Suprapubic skin (tissue), 4 donors: ENCODE data around the gene SAA4. TPM values are rescaled to one million over a fixed set of nuclear protein-coding genes. Genes with fewer than 3 reads are reported as not detected.

Source experiments
- DNase-seq, 2 donors: peaks; one replicate each; pipeline ENCODE4 v3.0.0-alpha.2; 2019; ENCODE audit warnings: low spot score in 2 of 2
- H3K27ac ChIP-seq: fragments of 200-600 bp; sonication (generic); one replicate; pipeline ENCODE4 v1.5.1; 2019
- H3K27me3 ChIP-seq: fragments of 200-600 bp; sonication (generic); one replicate; pipeline ENCODE4 v1.5.1; 2019
- H3K36me3 ChIP-seq: fragments of 200-600 bp; sonication (generic); one replicate; pipeline ENCODE4 v1.5.1; 2019
- H3K4me1 ChIP-seq: fragments of 200-600 bp; sonication (generic); one replicate; pipeline ENCODE4 v1.5.1; 2019
- H3K4me3 ChIP-seq: fragments of 200-600 bp; sonication (generic); one replicate; pipeline ENCODE4 v1.5.1; 2019; ENCODE audit warnings: mild to moderate bottlenecking
- H3K9me3 ChIP-seq: fragments of 200-600 bp; sonication (generic); one replicate; pipeline ENCODE4 v1.5.1; 2019
- EP300 ChIP-seq: sonication (generic); formaldehyde crosslinking; IDR thresholded peaks from one replicate; pipeline ENCODE4 v1.6.1; 2017; ENCODE audit warnings: antibody characterized with exemption
- POLR2A ChIP-seq, 2 donors: fragments of 450-650 bp; IDR thresholded peaks; one replicate each; pipeline ENCODE4 v1.6.1; 2017; ENCODE audit warnings: antibody characterized with exemption in 2 of 2, mild to moderate bottlenecking in 2 of 2, moderate library complexity in 2 of 2
- POLR2AphosphoS5 ChIP-seq, 3 donors: sonication (generic); formaldehyde crosslinking; IDR thresholded peaks; one replicate each; pipeline ENCODE4 v1.6.1; 2017; ENCODE audit warnings: antibody characterized with exemption in 3 of 3
- WGBS: methylation state at CpG from one replicate; pipeline ENCODE4 v1.1.5; 2018; 5-methylcytosine and 5-hydroxymethylcytosine counted together
- total RNA-seq, 4 donors: library from RNA; depleted of rRNA; stranded (reverse); fragments of >200 nt; gene quantifications; one replicate each; pipeline ENCODE4 v1.1.0, GENCODE V29; 2016
- TF ChIP-seq, protein P1 (sequence below), 2 donors: fragments of 200-600 bp in 1 of 2; fragments of 450-650 bp in 1 of 2; sonication (generic) in 1 of 2; IDR thresholded peaks; one replicate each; pipeline ENCODE4 v1.5.1; 2016 to 2019; ENCODE audit warnings: antibody characterized with exemption in 2 of 2, mild to moderate bottlenecking in 1 of 2, moderate library complexity in 1 of 2

Gene SAA4
- total RNA-seq, 4 donors from 2014 or later: 5.1 TPM; not detected in 3

DNA sequence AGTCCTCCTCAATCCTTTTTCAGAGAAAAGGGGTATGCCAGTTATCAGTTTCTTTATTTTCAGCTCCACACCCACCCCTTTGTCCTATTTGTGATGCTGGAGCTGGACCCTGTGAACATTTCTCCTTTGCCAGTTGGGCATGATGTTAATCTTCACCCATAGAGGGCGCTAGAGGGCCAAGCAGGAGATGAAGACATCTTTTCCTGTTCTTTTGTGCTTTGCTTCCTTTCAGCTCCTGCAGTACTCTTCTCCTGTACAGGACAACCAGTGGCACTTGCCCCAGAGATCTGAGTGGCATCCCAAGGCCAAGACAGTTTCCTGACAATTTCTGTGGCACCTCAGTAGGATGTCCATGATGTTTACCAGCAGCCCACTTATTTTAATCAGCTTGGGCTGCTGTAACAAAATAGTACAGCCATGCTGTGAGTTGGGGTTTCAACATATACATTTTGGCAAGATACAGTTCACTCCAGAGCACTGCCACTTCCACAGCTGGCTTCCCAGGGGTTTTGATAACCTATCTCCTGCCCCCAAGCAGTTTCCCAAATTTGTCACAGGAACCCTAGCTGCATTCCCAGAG is 7.3 kb upstream of the SAA4 start:
- no peak for DNase-seq
- H3K27ac ChIP-seq: no peak overlapping the region
- peaks cover 2% of the 10 kb centered on the region for H3K4me1 ChIP-seq
- no peaks in the 10 kb centered on the region for H3K36me3 ChIP-seq
- no peaks in the 10 kb centered on the region for H3K9me3 ChIP-seq
- H3K27me3 ChIP-seq: peaks cover 5% of the 10 kb centered on the region
- WGBS: 0% methylated on average over 1 of the region's 1 CpG
- H3K4me3 ChIP-seq: no peak overlapping the region
- TF ChIP-seq, protein P1, sequence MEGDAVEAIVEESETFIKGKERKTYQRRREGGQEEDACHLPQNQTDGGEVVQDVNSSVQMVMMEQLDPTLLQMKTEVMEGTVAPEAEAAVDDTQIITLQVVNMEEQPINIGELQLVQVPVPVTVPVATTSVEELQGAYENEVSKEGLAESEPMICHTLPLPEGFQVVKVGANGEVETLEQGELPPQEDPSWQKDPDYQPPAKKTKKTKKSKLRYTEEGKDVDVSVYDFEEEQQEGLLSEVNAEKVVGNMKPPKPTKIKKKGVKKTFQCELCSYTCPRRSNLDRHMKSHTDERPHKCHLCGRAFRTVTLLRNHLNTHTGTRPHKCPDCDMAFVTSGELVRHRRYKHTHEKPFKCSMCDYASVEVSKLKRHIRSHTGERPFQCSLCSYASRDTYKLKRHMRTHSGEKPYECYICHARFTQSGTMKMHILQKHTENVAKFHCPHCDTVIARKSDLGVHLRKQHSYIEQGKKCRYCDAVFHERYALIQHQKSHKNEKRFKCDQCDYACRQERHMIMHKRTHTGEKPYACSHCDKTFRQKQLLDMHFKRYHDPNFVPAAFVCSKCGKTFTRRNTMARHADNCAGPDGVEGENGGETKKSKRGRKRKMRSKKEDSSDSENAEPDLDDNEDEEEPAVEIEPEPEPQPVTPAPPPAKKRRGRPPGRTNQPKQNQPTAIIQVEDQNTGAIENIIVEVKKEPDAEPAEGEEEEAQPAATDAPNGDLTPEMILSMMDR (IDR thresholded peaks at IDR 0.05): peak in 1 of 2 donors; percentile 62
- no peak for TF ChIP-seq EP300

- no peak for DNase-seq
- TF ChIP-seq EP300: no peak
- TF ChIP-seq, protein P1 (IDR thresholded peaks at IDR 0.05): no peak
- TF ChIP-seq POLR2A (IDR thresholded peaks at IDR 0.05): no peak
- TF ChIP-seq POLR2AphosphoS5 (IDR thresholded peaks at IDR 0.05): no peak
- Histone ChIP-seq H3K9me3 (no peaks in the 10 kb centered on the region), H3K36me3 (no peaks in the 10 kb centered on the region), H3K4me3 (no peak overlapping the region), H3K4me1 (no peaks in the 10 kb centered on the region), H3K27ac (no peak overlapping the region), H3K27me3 (peaks cover 9% of the 10 kb centered on the region)
- 81% methylated on average over 1 of the region's 1 CpG for WGBS
These were observed 3.1 kb upstream of the SAA4 start for GRCh38 chr11:18239655-18240054.

- no peak for TF ChIP-seq POLR2A (IDR thresholded peaks at IDR 0.05)
- no peak for TF ChIP-seq POLR2AphosphoS5 (IDR thresholded peaks at IDR 0.05)
- TF ChIP-seq, protein P1 (IDR thresholded peaks at IDR 0.05): no peak
- TF ChIP-seq EP300: no peak
- 63% methylated on average over 8 of the region's 8 CpGs for WGBS
These were observed 938 bp downstream of the SAA4 start for GRCh38 chr11:18235394-18236334.

GRCh38 chr11:18233912-18234311 is 2.7 kb downstream of the SAA4 start:
- Histone ChIP-seq H3K4me1 (no peaks in the 10 kb centered on the region), H3K9me3 (no peaks in the 10 kb centered on the region), H3K36me3 (no peaks in the 10 kb centered on the region), H3K27ac (no peak overlapping the region), H3K27me3 (peaks cover 3% of the 10 kb centered on the region), H3K4me3 (no peak overlapping the region)
- 88% methylated on average over 4 of the region's 4 CpGs for WGBS
- DNase-seq: no peak
- TF ChIP-seq, protein P1 (IDR thresholded peaks at IDR 0.05): no peak
- TF ChIP-seq POLR2AphosphoS5 (IDR thresholded peaks at IDR 0.05) (no peak), EP300 (no peak), POLR2A (IDR thresholded peaks at IDR 0.05) (no peak)

More at GRCh38 chr11:18235394-18236334, 938 bp downstream of the SAA4 start:
- Histone ChIP-seq H3K27ac (no peak overlapping the region), H3K4me1 (no peaks in the 10 kb centered on the region), H3K36me3 (no peaks in the 10 kb centered on the region), H3K9me3 (no peaks in the 10 kb centered on the region), H3K27me3 (peaks cover 9% of the 10 kb centered on the region), H3K4me3 (no peak overlapping the region)
- no peak for DNase-seq

GRCh38 chr11:18230859-18231258 is 5.7 kb downstream of the SAA4 start:
- Histone ChIP-seq H3K4me1 (no peaks in the 10 kb centered on the region), H3K27me3 (no peaks in the 10 kb centered on the region), H3K27ac (no peak overlapping the region), H3K4me3 (no peak overlapping the region), H3K9me3 (no peaks in the 10 kb centered on the region), H3K36me3 (no peaks in the 10 kb centered on the region)
- no peak for TF ChIP-seq POLR2A (IDR thresholded peaks at IDR 0.05)
- TF ChIP-seq, protein P1 (IDR thresholded peaks at IDR 0.05): no peak
- no peak for TF ChIP-seq POLR2AphosphoS5 (IDR thresholded peaks at IDR 0.05)
- no peak for TF ChIP-seq EP300
- DNase-seq: no peak
- WGBS: 86% methylated on average over 2 of the region's 2 CpGs
